ENCODE data around the gene NUP160. TPM values are rescaled to one million over a fixed set of nuclear protein-coding genes. Genes with fewer than 3 reads are reported as not detected.
"Not testable (repeated sequence)": the region's sequence is repeated elsewhere in the genome, so short reads cannot be mapped to it uniquely, and the experiment has no call there.

Gene NUP160
- total RNA-seq, 1 experiment from 2014 or later: 89.9 TPM

GRCh38 chr11:47892546-47893276, 44.6 kb upstream of the NUP160 start:
- POLR2A ChIA-PET; H3K27me3 Mint-ChIP-seq (ENCODE audit: low read depth); DNase-seq (ENCODE audit: low spot score); H3K4me1 Mint-ChIP-seq; H3K4me3 Mint-ChIP-seq; H3K27ac Mint-ChIP-seq; H3K36me3 Mint-ChIP-seq; ATAC-seq; CTCF ChIA-PET: not testable (repeated sequence)
- H3K9me3 Mint-ChIP-seq: peaks cover 44% of the 10 kb centered on the region

GRCh38 chr11:47891886-47892285, 43.7 kb upstream of the NUP160 start:
- ChIA-PET CTCF (no interaction called here), POLR2A (no interaction called here)
- H3K4me1 Mint-ChIP-seq: no peaks in the 10 kb centered on the region
- peaks cover 9% of the 10 kb centered on the region for H3K36me3 Mint-ChIP-seq
- peaks cover 5% of the 10 kb centered on the region; the same call in 1 of the 2 replicates for H3K27me3 Mint-ChIP-seq (ENCODE audit: low read depth)
- peaks cover 39% of the 10 kb centered on the region for H3K9me3 Mint-ChIP-seq
- TF ChIP-seq ERG (CRISPR knock-in tag; IDR thresholded peaks at IDR 0.05): no peak
- TF ChIP-seq, protein P1, sequence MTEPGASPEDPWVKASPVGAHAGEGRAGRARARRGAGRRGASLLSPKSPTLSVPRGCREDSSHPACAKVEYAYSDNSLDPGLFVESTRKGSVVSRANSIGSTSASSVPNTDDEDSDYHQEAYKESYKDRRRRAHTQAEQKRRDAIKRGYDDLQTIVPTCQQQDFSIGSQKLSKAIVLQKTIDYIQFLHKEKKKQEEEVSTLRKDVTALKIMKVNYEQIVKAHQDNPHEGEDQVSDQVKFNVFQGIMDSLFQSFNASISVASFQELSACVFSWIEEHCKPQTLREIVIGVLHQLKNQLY (CRISPR knock-in tag; IDR thresholded peaks at IDR 0.05): no peak
- TF ChIP-seq PRRX2 (CRISPR knock-in tag; IDR thresholded peaks at IDR 0.05): no peak
- TF ChIP-seq FOXJ3 (CRISPR knock-in tag; IDR thresholded peaks at IDR 0.05; ENCODE audit: borderline replicate concordance): no peak
- TF ChIP-seq, protein P2, sequence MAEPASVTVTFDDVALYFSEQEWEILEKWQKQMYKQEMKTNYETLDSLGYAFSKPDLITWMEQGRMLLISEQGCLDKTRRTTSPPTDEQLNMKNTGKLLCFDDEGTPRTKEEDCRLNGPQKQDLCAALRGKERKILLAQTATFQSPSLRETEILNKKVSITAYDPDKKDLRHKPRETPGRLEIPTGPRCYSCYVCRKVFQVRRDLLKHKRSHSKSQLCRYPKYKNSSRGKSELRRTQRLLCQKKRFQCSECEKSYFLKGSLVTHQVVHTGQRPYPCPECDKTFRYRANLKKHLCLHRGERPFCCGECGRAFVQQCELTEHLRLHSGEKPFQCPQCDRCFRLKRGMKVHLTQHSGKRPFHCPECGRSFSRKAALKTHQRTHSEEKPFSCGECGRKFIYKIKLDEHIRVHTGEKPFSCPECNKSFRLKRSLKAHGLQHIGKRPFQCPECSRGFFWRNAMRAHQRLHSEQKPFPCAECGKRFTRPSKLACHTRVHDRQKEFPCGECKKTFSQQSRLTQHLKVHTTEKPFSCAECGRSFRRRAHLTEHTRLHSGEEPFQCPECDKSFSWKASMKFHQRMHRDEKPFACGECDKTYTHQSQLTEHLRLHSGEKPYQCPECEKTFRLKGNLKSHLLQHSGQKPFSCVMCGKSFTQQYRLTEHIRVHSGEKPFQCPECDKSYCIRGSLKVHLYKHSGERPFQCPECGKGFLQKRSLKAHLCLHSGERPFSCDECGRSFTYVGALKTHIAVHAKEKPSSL (CRISPR knock-in tag; conservative IDR thresholded peaks at IDR 0.05): no peak
- TF ChIP-seq, protein P3, sequence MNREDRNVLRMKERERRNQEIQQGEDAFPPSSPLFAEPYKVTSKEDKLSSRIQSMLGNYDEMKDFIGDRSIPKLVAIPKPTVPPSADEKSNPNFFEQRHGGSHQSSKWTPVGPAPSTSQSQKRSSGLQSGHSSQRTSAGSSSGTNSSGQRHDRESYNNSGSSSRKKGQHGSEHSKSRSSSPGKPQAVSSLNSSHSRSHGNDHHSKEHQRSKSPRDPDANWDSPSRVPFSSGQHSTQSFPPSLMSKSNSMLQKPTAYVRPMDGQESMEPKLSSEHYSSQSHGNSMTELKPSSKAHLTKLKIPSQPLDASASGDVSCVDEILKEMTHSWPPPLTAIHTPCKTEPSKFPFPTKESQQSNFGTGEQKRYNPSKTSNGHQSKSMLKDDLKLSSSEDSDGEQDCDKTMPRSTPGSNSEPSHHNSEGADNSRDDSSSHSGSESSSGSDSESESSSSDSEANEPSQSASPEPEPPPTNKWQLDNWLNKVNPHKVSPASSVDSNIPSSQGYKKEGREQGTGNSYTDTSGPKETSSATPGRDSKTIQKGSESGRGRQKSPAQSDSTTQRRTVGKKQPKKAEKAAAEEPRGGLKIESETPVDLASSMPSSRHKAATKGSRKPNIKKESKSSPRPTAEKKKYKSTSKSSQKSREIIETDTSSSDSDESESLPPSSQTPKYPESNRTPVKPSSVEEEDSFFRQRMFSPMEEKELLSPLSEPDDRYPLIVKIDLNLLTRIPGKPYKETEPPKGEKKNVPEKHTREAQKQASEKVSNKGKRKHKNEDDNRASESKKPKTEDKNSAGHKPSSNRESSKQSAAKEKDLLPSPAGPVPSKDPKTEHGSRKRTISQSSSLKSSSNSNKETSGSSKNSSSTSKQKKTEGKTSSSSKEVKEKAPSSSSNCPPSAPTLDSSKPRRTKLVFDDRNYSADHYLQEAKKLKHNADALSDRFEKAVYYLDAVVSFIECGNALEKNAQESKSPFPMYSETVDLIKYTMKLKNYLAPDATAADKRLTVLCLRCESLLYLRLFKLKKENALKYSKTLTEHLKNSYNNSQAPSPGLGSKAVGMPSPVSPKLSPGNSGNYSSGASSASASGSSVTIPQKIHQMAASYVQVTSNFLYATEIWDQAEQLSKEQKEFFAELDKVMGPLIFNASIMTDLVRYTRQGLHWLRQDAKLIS (CRISPR knock-in tag; IDR thresholded peaks at IDR 0.05; ENCODE audit: borderline replicate concordance): no peak
- TF ChIP-seq, protein P4, sequence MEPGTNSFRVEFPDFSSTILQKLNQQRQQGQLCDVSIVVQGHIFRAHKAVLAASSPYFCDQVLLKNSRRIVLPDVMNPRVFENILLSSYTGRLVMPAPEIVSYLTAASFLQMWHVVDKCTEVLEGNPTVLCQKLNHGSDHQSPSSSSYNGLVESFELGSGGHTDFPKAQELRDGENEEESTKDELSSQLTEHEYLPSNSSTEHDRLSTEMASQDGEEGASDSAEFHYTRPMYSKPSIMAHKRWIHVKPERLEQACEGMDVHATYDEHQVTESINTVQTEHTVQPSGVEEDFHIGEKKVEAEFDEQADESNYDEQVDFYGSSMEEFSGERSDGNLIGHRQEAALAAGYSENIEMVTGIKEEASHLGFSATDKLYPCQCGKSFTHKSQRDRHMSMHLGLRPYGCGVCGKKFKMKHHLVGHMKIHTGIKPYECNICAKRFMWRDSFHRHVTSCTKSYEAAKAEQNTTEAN (CRISPR knock-in tag; IDR thresholded peaks at IDR 0.05): no peak
- no peak for TF ChIP-seq SP1 (CRISPR knock-in tag; conservative IDR thresholded peaks at IDR 0.05)
- DNase-seq (ENCODE audit: low spot score) (no peak), ATAC-seq (no peak)
- H3K4me3 Mint-ChIP-seq: no peak overlapping the region
- H3K27ac Mint-ChIP-seq: no peak overlapping the region

GRCh38 chr11:47889714-47890441, 41.7 kb upstream of the NUP160 start:
- Mint-ChIP-seq H3K4me1 (no peaks in the 10 kb centered on the region), H3K27me3 (ENCODE audit: low read depth) (peaks cover 5% of the 10 kb centered on the region; the same call in 1 of the 2 replicates), H3K4me3 (no peak overlapping the region), H3K27ac (no peak overlapping the region), H3K9me3 (peaks cover 21% of the 10 kb centered on the region), H3K36me3 (peaks cover 9% of the 10 kb centered on the region)
- TF ChIP-seq, protein P5, sequence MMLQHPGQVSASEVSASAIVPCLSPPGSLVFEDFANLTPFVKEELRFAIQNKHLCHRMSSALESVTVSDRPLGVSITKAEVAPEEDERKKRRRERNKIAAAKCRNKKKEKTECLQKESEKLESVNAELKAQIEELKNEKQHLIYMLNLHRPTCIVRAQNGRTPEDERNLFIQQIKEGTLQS (CRISPR knock-in tag; conservative IDR thresholded peaks at IDR 0.05): no peak
- no peak for TF ChIP-seq ZNF138 (CRISPR knock-in tag; conservative IDR thresholded peaks at IDR 0.05)
- CTCF ChIA-PET: no interaction called here
- ATAC-seq (no peak), DNase-seq (ENCODE audit: low spot score) (no peak)
- POLR2A ChIA-PET: interaction anchor here (0.7 kb wide), 1 partner anchor 193 kb away, joined by 3 read pairs; no protein-coding TSS in a partner anchor
